Measurements from ENCODE around the gene FERMT3. TPM values are rescaled to one million over a fixed set of nuclear protein-coding genes. Genes with fewer than 3 reads are reported as not detected.
A peak's percentile ranks its signal among the peaks of the same experiment; 100 is the strongest.

Gene FERMT3
- total and polyA plus RNA-seq, 2 of the 13 experiments (the other 11 are each of a cell fraction or from before 2014, with no cell fraction given): 0.29 TPM; not detected in 1

DNA sequence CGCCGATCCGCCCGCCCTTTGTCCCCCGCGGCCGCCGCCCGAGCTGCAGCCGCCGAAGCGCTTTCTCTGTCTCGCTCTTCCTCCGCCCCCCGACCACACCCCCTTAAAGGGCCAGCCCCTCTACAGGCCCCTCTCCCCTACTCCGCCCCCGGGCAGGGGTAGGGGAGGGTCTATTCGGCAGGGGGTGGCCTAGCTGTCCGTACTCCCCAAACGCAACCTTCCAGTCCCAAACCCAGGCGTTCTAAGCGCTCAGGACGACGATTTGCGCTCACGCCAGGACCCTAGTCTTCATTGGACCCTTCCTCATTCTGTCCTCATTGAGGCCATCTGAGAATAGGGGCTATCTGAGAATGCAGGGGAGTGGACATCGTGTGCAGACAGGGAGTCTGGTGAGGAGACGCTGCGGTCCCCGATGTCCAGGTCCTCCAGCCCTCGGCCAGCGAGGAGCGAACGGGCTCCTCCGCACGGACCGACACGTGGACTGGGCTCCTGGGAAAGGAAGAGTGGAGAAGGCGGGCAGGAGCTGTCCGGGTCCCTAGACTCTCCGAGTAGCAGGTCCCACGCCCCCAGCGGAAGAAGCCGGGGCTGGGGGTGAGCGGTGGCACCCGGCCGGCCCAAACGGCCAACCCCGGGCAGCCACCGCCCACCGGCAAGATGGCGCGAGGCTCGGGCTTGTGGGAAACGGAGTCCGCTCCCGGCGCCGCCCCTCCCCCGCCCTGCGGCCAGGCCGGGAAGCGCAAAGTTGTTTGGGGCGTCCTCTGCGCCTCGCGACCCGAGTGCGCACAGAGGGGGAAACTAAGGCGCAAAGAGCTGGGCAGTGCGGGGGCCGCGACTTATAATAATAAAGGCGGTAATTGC, 40.6 kb downstream of the FERMT3 start, which contains the start of gene PPP1R14B:
TSS of gene PPP1R14B (minus strand) at position 73 of the 858 bp plus-strand sequence. CDS start 270 bp downstream, outside the sequence.
- peaks cover 0 to 11% of the 10 kb centered on the region in 2 experiments; a peak in 2 of 5 replicates for H3K36me3 ChIP-seq (replicated peaks in 1 of 2; ENCODE audit: control insufficient read depth in 1 of 2, insufficient read depth in 2 of 2, low read length in 2 of 2)
- BruUV-seq (replicated peaks): no TSS peak
- H2AFZ ChIP-seq (ENCODE audit: low read length): no peak within 1 kb of the TSS
- ChIA-PET CTCF (ENCODE audit: low intra/inter-chr PET ratio, low total read pairs) (no interaction called here), POLR2A (interaction anchor here (1.2 to 8.3 kb wide), 6 partner anchors 10 to 70 kb away, joined by 5 to 113 read pairs (median 12); partner anchors contain the start of genes NUDT22, PRDX5, STIP1 and TRMT112)
- DNase-seq (ENCODE audit: low spot score) (peak; percentile 80), ATAC-seq (peak; percentile 71), FAIRE-seq (no peak)
- in situ Hi-C loops (cut with HindIII; ENCODE audit: extremely low pct_ligation_motif_present, low pct_unique_long_range_greater_than_20kb): no loop called here
- intact Hi-C loops (cut with micrococcal nuclease; ENCODE audit: unreplicated experiment): loop anchor here (5.0 kb wide), 1 partner anchor 55 kb away; the partner anchor contains the start of gene CATSPERZ
- peak within 1 kb of the TSS; percentile 79 to 95 (median 84) for H3K4me3 ChIP-seq (replicated peaks in 1 of 3; ENCODE audit: insufficient read depth in 1 of 3, low read depth in 2 of 3, low read length in 3 of 3)
- H3K27me3 ChIP-seq (ENCODE audit: control insufficient read depth in 1 of 2, insufficient read depth in 2 of 2, low read length in 2 of 2): no peaks in the 10 kb centered on the region; a peak in 1 of 5 replicates
- H3K9me3 ChIP-seq (ENCODE audit: low read length): no peaks in the 10 kb centered on the region
- peak within 1 kb of the TSS; percentile 100 for H3K4me2 ChIP-seq (ENCODE audit: low read depth, low read length)
- no peaks in the 10 kb centered on the region for H4K20me1 ChIP-seq (ENCODE audit: insufficient read depth, low read length)
- WGBS (ENCODE audit: low lambda C conversion rate): 0% methylated on average over 22 of the region's 74 CpGs
- H3K27ac ChIP-seq (ENCODE audit: extremely low read length, insufficient read depth, low read length): peak within 1 kb of the TSS; percentile 83
- peaks cover 69% of the 10 kb centered on the region for H3K4me1 ChIP-seq (ENCODE audit: insufficient read depth, low read length)
- peak within 1 kb of the TSS; percentile 81 for H3K9ac ChIP-seq (ENCODE audit: insufficient read depth, low read depth, low read length)
- H3K79me2 ChIP-seq (ENCODE audit: insufficient read depth, low read length): peaks cover 31% of the 10 kb centered on the region
- TF ChIP-seq RARG (CRISPR knock-in tag; IDR thresholded peaks at IDR 0.05; ENCODE audit: low read depth): no peak
- peak; percentile 50; the same call in 1 of the 2 replicates for TF ChIP-seq SPEN (CRISPR knock-in tag; IDR thresholded peaks at IDR 0.05; ENCODE audit: low read depth)
- TF ChIP-seq TBX3 (IDR thresholded peaks at IDR 0.05; ENCODE audit: borderline replicate concordance): no peak
- no peak; the same call in 1 of the 2 replicates for TF ChIP-seq SMAD9 (CRISPR knock-in tag; IDR thresholded peaks at IDR 0.05)
- peak; percentile 39; the same call in 1 of the 2 replicates for TF ChIP-seq ZNF616 (CRISPR knock-in tag; IDR thresholded peaks at IDR 0.05; ENCODE audit: low read depth)
- TF ChIP-seq CENPBD1 (CRISPR knock-in tag; IDR thresholded peaks at IDR 0.05; ENCODE audit: borderline replicate concordance, low read depth): no peak
- TF ChIP-seq, protein P1, sequence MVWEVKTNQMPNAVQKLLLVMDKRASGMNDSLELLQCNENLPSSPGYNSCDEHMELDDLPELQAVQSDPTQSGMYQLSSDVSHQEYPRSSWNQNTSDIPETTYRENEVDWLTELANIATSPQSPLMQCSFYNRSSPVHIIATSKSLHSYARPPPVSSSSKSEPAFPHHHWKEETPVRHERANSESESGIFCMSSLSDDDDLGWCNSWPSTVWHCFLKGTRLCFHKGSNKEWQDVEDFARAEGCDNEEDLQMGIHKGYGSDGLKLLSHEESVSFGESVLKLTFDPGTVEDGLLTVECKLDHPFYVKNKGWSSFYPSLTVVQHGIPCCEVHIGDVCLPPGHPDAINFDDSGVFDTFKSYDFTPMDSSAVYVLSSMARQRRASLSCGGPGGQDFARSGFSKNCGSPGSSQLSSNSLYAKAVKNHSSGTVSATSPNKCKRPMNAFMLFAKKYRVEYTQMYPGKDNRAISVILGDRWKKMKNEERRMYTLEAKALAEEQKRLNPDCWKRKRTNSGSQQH (CRISPR knock-in tag; IDR thresholded peaks at IDR 0.05; ENCODE audit: low read depth): no peak
- no peak for TF ChIP-seq NFE2L1 (CRISPR knock-in tag; IDR thresholded peaks at IDR 0.05; ENCODE audit: borderline replicate concordance)
- TF ChIP-seq SMAD1 (CRISPR knock-in tag; IDR thresholded peaks at IDR 0.05; ENCODE audit: borderline replicate concordance, low read depth): no peak
- TF ChIP-seq, protein P2, sequence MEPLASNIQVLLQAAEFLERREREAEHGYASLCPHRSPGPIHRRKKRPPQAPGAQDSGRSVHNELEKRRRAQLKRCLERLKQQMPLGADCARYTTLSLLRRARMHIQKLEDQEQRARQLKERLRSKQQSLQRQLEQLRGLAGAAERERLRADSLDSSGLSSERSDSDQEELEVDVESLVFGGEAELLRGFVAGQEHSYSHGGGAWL (CRISPR knock-in tag; IDR thresholded peaks at IDR 0.05): peak; percentile 82
- no peak for TF ChIP-seq SP140L (CRISPR knock-in tag; IDR thresholded peaks at IDR 0.05; ENCODE audit: borderline replicate concordance)
- 0 out of 2 replicates have a peak, but pooled peaks have one; percentile 15 for TF ChIP-seq ISL2 (CRISPR knock-in tag; IDR thresholded peaks at IDR 0.05)
- no peak; the same call in 1 of the 2 replicates for TF ChIP-seq DR1 (CRISPR knock-in tag; IDR thresholded peaks at IDR 0.05)
- no peak for TF ChIP-seq ZNF441 (CRISPR knock-in tag; IDR thresholded peaks at IDR 0.05; ENCODE audit: borderline replicate concordance)
- TF ChIP-seq SNAPC4 (CRISPR knock-in tag; IDR thresholded peaks at IDR 0.05): no peak
